Glutamatergic neuron (in vitro differentiated cells): ENCODE data around the gene CAPN2. TPM values are rescaled to one million over a fixed set of nuclear protein-coding genes. Genes with fewer than 3 reads are reported as not detected.

Source experiments
- DNase-seq: peaks from one replicate; pipeline ENCODE4 v3.0.0; 2022
- H3K27ac Mint-ChIP-seq: one replicate; pipeline ENCODE4 v1.8.0; 2020; ENCODE audit warnings: mild to moderate bottlenecking, mixed read lengths, inconsistent platforms; ENCODE audit not compliant: unreplicated experiment
- H3K27me3 Mint-ChIP-seq: one replicate; pipeline ENCODE4 v1.8.0; 2020; ENCODE audit warnings: mild to moderate bottlenecking, moderate library complexity, mixed read lengths, inconsistent platforms; ENCODE audit not compliant: unreplicated experiment
- H3K36me3 Mint-ChIP-seq: one replicate; pipeline ENCODE4 v1.8.0; 2020; ENCODE audit warnings: mild to moderate bottlenecking, mixed read lengths, inconsistent platforms; ENCODE audit not compliant: unreplicated experiment
- H3K4me1 Mint-ChIP-seq: one replicate; pipeline ENCODE4 v1.8.0; 2020; ENCODE audit warnings: mild to moderate bottlenecking, low read depth, mixed read lengths, inconsistent platforms; ENCODE audit not compliant: unreplicated experiment
- H3K4me3 Mint-ChIP-seq: one replicate; pipeline ENCODE4 v1.8.0; 2020; ENCODE audit warnings: mild to moderate bottlenecking, mixed read lengths, inconsistent platforms; ENCODE audit not compliant: unreplicated experiment
- H3K9me3 Mint-ChIP-seq: one replicate; pipeline ENCODE4 v1.8.0; 2020; ENCODE audit warnings: mild to moderate bottlenecking, moderate library complexity, mixed read lengths, inconsistent platforms; ENCODE audit not compliant: unreplicated experiment
- total RNA-seq: library from RNA; stranded (reverse); fragmentation: NEBNext Ultra II Directional; extraction: Animal tissue kit (Norgen Biotek cat#: 25700); gene quantifications from one replicate; pipeline ENCODE4 v1.2.1, GENCODE V29; 2021; ENCODE audit not compliant: unreplicated experiment
- TF ChIP-seq, protein P1 (sequence below): fragments of 200-600 bp; sonication (generic); IDR thresholded peaks from one replicate; pipeline ENCODE4 v1.5.0; 2021; ENCODE audit not compliant: partially characterized antibody, unreplicated experiment

The CAPN2 gene
- total RNA-seq, 1 donor from 2014 or later, result 25.6 TPM

GRCh38 chr1:223747838-223748335 lies 35.5 kb downstream of the CAPN2 start:
- TF ChIP-seq, protein P1, sequence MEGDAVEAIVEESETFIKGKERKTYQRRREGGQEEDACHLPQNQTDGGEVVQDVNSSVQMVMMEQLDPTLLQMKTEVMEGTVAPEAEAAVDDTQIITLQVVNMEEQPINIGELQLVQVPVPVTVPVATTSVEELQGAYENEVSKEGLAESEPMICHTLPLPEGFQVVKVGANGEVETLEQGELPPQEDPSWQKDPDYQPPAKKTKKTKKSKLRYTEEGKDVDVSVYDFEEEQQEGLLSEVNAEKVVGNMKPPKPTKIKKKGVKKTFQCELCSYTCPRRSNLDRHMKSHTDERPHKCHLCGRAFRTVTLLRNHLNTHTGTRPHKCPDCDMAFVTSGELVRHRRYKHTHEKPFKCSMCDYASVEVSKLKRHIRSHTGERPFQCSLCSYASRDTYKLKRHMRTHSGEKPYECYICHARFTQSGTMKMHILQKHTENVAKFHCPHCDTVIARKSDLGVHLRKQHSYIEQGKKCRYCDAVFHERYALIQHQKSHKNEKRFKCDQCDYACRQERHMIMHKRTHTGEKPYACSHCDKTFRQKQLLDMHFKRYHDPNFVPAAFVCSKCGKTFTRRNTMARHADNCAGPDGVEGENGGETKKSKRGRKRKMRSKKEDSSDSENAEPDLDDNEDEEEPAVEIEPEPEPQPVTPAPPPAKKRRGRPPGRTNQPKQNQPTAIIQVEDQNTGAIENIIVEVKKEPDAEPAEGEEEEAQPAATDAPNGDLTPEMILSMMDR, result no peak
- H3K36me3 Mint-ChIP-seq, result peaks cover 10% of the 10 kb centered on the region
- H3K4me3 Mint-ChIP-seq, result no peak overlapping the region
- H3K4me1 Mint-ChIP-seq, result peaks cover 14% of the 10 kb centered on the region
- no peak overlapping the region for H3K27ac Mint-ChIP-seq
- peaks cover 5% of the 10 kb centered on the region for H3K27me3 Mint-ChIP-seq
- DNase-seq, result no peak
- peaks cover under 1% of the 10 kb centered on the region for H3K9me3 Mint-ChIP-seq

DNA sequence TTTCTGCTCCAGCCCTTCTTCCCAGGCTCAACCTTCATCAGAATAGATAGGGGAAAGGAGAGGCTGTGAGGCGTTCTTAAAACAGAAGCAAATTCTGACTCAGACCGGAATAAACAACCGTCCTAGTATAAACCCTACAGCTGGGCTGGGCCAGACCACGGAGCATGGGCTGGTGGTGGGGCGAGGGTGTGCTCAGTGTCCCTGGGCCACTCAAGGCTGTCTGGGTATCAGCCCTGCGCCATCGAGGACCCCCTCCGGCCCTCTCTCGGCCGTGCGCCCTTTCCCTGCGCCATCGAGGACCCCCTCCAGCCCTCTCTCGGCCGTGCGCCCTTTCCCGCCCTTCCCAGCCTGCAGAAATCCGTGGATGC lies 36.0 kb downstream of the CAPN2 start:
- Mint-ChIP-seq H3K9me3 (no peaks in the 10 kb centered on the region), H3K4me1 (peaks cover 9% of the 10 kb centered on the region), H3K27ac (no peak overlapping the region), H3K27me3 (peaks cover 5% of the 10 kb centered on the region), H3K36me3 (peaks cover 10% of the 10 kb centered on the region), H3K4me3 (peak overlapping the region; percentile 91)
- TF ChIP-seq, protein P1, result no peak
- DNase-seq, result peak; percentile 35

GRCh38 chr1:223748773-223749733 lies 36.7 kb downstream of the CAPN2 start:
- peak; percentile 74 for DNase-seq
- TF ChIP-seq, protein P1, result peak; percentile 93
- Mint-ChIP-seq H3K4me3 (peak overlapping the region; percentile 91), H3K9me3 (no peaks in the 10 kb centered on the region), H3K36me3 (peaks cover 10% of the 10 kb centered on the region), H3K4me1 (peaks cover 5% of the 10 kb centered on the region), H3K27ac (no peak overlapping the region), H3K27me3 (peaks cover 5% of the 10 kb centered on the region)

DNA sequence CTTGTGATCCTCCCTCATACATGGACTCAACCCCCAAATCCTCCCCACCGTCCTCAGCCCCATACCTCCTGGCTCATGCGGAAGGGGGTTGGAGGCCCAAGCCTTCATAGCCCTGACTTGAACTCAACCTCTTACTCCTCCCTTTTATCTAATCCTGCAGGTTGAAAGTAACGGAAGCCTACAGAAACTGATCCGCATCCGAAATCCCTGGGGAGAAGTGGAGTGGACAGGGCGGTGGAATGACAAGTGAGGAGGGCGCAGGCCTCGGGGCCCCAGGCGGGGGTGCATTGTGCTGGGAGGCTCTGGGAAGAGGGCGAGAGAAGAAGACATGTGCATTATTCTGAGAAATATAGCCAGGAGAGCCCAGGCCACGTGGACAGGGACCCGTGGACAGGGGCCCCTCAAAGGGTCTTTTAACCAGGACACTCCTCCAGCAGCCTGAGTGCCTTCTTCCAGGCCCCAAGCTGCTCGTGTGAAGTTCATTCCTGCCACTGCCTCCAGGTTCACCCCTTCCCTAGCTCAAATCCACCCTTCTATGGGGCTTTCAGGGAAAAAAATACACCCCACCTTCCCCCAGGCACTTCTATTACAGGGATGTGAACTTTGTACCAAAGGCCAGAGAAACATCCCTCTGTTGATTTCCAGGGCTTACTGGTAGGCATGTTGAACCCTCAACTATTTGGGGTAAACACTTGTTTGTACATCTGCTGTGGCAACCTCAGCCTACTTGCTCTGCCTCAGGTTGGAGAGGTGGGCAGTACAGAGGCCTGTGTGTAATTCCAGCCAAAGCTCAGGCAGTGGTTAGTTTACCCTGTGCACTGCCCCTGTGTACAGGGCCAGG lies 38.6 kb downstream of the CAPN2 start:
- H3K36me3 Mint-ChIP-seq, result peaks cover 10% of the 10 kb centered on the region
- no peak for DNase-seq
- no peak overlapping the region for H3K4me3 Mint-ChIP-seq
- TF ChIP-seq, protein P1, result no peak
- H3K27ac Mint-ChIP-seq, result no peak overlapping the region
- H3K4me1 Mint-ChIP-seq, result peaks cover 5% of the 10 kb centered on the region
- H3K9me3 Mint-ChIP-seq, result no peaks in the 10 kb centered on the region
- peaks cover 4% of the 10 kb centered on the region for H3K27me3 Mint-ChIP-seq
